Ovary (tissue), 9 donors: ENCODE data around the gene DMRT2. TPM values are rescaled to one million over a fixed set of nuclear protein-coding genes. Genes with fewer than 3 reads are reported as not detected.

Source experiments
- DNase-seq, 5 donors: peaks; one replicate each; pipeline ENCODE4 v3.0.0-alpha.2; 2019 to 2020
- H3K27ac ChIP-seq, 2 donors: fragments of 200-600 bp; one replicate each; pipeline versions ENCODE4 v1.5.1 to v1.8.0; 2019 to 2022
- H3K27me3 ChIP-seq: fragments of 200-600 bp; one replicate; pipeline ENCODE4 v1.8.0; 2022
- H3K36me3 ChIP-seq: fragments of 200-600 bp; sonication (generic); one replicate; pipeline ENCODE4 v1.5.1; 2019
- H3K4me1 ChIP-seq: one replicate; pipeline ENCODE4 v1.8.1; 2013; ENCODE audit warnings: mild to moderate bottlenecking, moderate library complexity; ENCODE audit not compliant: insufficient read depth
- H3K4me3 ChIP-seq: fragments of 200-600 bp; sonication (generic); one replicate; pipeline ENCODE4 v1.5.1; 2017
- H3K9me3 ChIP-seq, 2 donors: fragments of 200-600 bp in 1 of 2; sonication (generic) in 1 of 2; one replicate each; pipeline versions ENCODE4 v1.5.1 to v1.8.1; 2013 to 2019; ENCODE audit warnings: mild to moderate bottlenecking in 1 of 2, moderate library complexity in 1 of 2
- EP300 ChIP-seq: sonication (generic); formaldehyde crosslinking; IDR thresholded peaks from one replicate; pipeline ENCODE4 v1.6.1; 2017; ENCODE audit warnings: antibody characterized with exemption
- POLR2A ChIP-seq: fragments of 450-650 bp; IDR thresholded peaks from one replicate; pipeline ENCODE4 v1.6.1; 2017; ENCODE audit warnings: antibody characterized with exemption, mild to moderate bottlenecking, moderate library complexity
- WGBS, 3 donors: extraction: QIAGEN DNeasy Blood & Tissue Kit in 1 of 3; methylation state at CpG; one replicate each; pipeline versions ENCODE4 v1.1.5 to v1.1.7; 2013 to 2017; 5-methylcytosine and 5-hydroxymethylcytosine counted together
- intact Hi-C, 4 donors: fragments of 100-400 bp; cut with DNase I; formaldehyde crosslinking; loops; one replicate each; pipeline versions ENCODE4 v1.11.0 to v1.15.1; 2022 to 2023
- polyA plus RNA-seq, 2 donors: library from polyadenylated mRNA; stranded (reverse); fragments of 200-250 nt in 1 of 2; fragments of 350-450 nt in 1 of 2; fragmentation: Illumina TruSeq in 1 of 2; extraction: RNeasy Lipid Tissue Mini Kit (QIAGEN cat#74804) in 1 of 2; gene quantifications; one replicate each; pipeline ENCODE4 v1.2.3, GENCODE V29; 2013 to 2014
- total RNA-seq, 7 donors: library from RNA; depleted of rRNA in 2 of 7; stranded (reverse); fragments of >200 nt in 2 of 7; fragmentation: NEBNext Ultra II Directional in 3 of 7; extraction: Animal tissue kit (Norgen Biotek cat#: 25700) in 3 of 7; gene quantifications; one replicate each; pipeline versions ENCODE4 v1.1.0 to v1.2.4, GENCODE V29; 2016 to 2023
- TF ChIP-seq, protein P1 (sequence below), 3 donors: fragments of 450-650 bp in 2 of 3; fragments of 200-600 bp in 1 of 3; IDR thresholded peaks; one replicate each; pipeline versions ENCODE4 v1.5.1 to v1.8.0; 2016 to 2022; ENCODE audit warnings: antibody characterized with exemption in 3 of 3, mild to moderate bottlenecking in 1 of 3
- donor health status: DM: no; HTN: no; CAD: no; lungs with moderate emphysema.
- donor health status: DM: no; HTN: no; CAD: no.
- donor health status: Bipolar disorder and iron deficiency.
- donor health status: DM: yes; HTN: yes; CAD: no.
- donor health status: DM: no; HTN: no; CAD: no.
- donor health status: DM: yes; HTN: yes; CAD: no.

DMRT2 gene
- total and polyA plus RNA-seq, 9 donors, result 0.10 to 0.17 TPM; not detected in 7

DNA sequence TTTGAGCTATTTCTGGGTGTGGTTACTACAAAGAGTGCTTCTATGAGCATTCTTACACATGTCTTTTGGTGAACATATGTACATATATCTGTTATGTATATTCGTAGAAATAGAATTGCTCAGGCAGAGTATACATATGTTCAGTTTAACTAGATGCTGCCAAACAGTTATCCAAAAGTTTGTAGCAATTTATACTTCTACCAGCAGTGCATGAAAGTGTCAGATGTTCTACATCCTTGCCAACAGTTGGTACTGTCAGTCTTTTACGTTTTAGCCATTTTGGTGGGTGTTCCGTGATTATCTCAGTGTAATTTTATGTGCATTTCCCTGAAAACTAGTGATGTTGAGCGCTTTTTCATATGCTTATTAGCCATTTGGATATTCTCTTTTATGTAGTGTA, 35.9 kb upstream of the DMRT2 start:
- Histone ChIP-seq H3K27me3 (no peaks in the 10 kb centered on the region), H3K4me1 (no peaks in the 10 kb centered on the region), H3K4me3 (no peak overlapping the region), H3K27ac (no peak overlapping the region), H3K36me3 (no peaks in the 10 kb centered on the region), H3K9me3 (no peaks in the 10 kb centered on the region)
- intact Hi-C loops, result no loop called here
- no peak for DNase-seq
- WGBS, 3 donors, result 75 to 81% (median 80%) methylated on average over 4 of the region's 4 CpGs
- TF ChIP-seq POLR2A, result no peak
- no peak for TF ChIP-seq EP300

DNA sequence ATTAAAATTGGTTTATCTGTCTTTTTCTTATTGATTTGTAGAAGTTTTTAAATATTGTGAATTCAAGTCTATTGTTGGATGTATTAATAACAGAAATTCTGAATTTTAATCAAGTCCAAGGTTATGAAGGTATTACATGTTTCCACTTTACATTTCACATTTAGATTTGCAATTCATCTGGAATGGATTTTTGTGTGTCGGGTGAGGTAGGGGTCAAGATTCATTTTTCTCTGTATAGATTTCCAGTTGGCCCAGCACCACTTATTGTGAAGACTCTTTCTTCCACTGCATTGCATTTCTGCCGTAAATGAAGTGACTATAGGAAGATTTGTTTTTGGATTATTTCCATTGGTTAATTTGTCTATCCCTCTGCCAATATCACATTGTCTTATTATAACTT, 35.5 kb upstream of the DMRT2 start:
- Histone ChIP-seq H3K36me3 (no peaks in the 10 kb centered on the region), H3K4me3 (no peak overlapping the region), H3K27ac (no peak overlapping the region), H3K27me3 (no peaks in the 10 kb centered on the region), H3K9me3 (no peaks in the 10 kb centered on the region), H3K4me1 (no peaks in the 10 kb centered on the region)
- TF ChIP-seq, protein P1, sequence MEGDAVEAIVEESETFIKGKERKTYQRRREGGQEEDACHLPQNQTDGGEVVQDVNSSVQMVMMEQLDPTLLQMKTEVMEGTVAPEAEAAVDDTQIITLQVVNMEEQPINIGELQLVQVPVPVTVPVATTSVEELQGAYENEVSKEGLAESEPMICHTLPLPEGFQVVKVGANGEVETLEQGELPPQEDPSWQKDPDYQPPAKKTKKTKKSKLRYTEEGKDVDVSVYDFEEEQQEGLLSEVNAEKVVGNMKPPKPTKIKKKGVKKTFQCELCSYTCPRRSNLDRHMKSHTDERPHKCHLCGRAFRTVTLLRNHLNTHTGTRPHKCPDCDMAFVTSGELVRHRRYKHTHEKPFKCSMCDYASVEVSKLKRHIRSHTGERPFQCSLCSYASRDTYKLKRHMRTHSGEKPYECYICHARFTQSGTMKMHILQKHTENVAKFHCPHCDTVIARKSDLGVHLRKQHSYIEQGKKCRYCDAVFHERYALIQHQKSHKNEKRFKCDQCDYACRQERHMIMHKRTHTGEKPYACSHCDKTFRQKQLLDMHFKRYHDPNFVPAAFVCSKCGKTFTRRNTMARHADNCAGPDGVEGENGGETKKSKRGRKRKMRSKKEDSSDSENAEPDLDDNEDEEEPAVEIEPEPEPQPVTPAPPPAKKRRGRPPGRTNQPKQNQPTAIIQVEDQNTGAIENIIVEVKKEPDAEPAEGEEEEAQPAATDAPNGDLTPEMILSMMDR (IDR thresholded peaks at IDR 0.05), result no peak
- TF ChIP-seq POLR2A, result no peak
- TF ChIP-seq EP300, result no peak
- DNase-seq, result no peak
- WGBS, 3 donors, result 88 to 91% (median 90%) methylated on average over 2 of the region's 2 CpGs
- intact Hi-C loops, result no loop called here

DNA sequence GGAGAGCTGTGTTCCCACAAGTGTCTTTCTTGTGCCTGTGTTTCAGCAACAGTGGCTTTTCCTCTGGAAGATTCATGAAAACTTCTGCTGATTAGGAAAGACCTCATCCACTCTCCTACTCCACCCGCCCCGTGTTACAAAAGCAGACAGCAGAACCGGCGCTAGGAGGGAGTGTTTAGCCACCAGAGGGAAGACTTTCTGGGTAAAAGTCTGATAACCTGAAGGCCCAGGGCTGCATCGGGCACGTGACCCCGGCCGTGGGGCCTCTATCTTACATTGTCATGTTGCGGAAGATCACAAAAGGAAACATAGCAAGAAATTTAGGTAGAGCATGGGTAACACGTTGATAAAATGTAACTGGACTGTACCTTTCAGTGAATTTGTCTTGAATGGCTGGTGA, 32.0 kb upstream of the DMRT2 start:
- DNase-seq, result no peak
- H3K27ac ChIP-seq, result no peak overlapping the region
- no peaks in the 10 kb centered on the region for H3K36me3 ChIP-seq
- TF ChIP-seq POLR2A (no peak), EP300 (no peak)
- TF ChIP-seq, protein P1 (IDR thresholded peaks at IDR 0.05), result no peak
- no peaks in the 10 kb centered on the region for H3K4me1 ChIP-seq
- intact Hi-C loops, result no loop called here
- 20 to 21% (median 21%) methylated on average over 10 of the region's 10 CpGs for WGBS, 3 donors
- H3K27me3 ChIP-seq, result no peaks in the 10 kb centered on the region
- H3K9me3 ChIP-seq, result no peaks in the 10 kb centered on the region
- no peak overlapping the region for H3K4me3 ChIP-seq

DNA sequence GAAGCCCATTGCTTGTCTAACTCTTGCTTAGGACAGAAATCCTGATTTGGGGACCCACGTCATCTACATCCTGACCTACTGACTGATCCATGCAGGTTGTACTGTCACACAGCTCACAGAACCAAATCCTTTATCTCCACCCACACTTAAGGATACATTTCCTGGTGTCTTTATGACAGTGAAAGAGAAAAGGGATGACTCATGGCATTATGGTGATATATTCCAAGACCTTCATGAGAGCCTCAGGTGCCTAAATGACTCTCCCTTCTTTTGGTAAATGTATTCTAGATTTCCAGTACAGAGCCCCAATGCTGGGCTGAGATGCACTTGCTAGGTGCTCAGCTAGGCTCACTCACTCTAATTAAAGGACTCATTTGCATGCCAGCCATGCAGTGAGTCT, 26.0 kb upstream of the DMRT2 start:
- Histone ChIP-seq H3K36me3 (no peaks in the 10 kb centered on the region), H3K4me3 (no peak overlapping the region), H3K9me3 (no peaks in the 10 kb centered on the region), H3K27ac (no peak overlapping the region), H3K4me1 (no peaks in the 10 kb centered on the region), H3K27me3 (no peaks in the 10 kb centered on the region)
- DNase-seq, result no peak
- TF ChIP-seq EP300 (no peak), POLR2A (no peak)
- TF ChIP-seq, protein P1 (IDR thresholded peaks at IDR 0.05), result no peak
- 79 to 94% (median 82%) methylated on average over 1 of the region's 1 CpG for WGBS, 3 donors
- intact Hi-C loops, result no loop called here

DNA sequence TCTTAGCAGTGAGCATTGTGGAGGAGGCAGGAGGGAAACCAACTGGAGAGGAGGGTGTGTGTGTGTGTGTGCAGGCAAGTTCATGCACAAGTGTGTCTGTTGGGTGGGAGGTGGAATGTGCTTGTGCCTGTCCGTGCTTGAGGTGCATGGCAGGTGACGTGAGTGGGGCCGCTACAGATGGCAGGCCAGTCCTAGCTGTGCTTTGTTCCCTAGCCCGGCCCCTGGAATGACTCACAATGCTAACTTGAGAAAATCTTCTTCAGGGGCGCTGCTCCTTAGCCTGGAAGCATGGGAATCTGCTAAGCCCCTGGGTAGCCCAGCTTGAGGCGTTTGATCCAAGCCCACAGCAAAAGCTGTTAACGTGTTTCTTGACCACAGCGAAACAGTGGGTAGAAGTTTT, 25.0 kb upstream of the DMRT2 start:
- 64 to 76% (median 69%) methylated on average over 8 of the region's 8 CpGs for WGBS, 3 donors

More for the DNA sequence above, 25.0 kb upstream of the DMRT2 start:
- Histone ChIP-seq H3K36me3 (no peaks in the 10 kb centered on the region), H3K4me1 (no peaks in the 10 kb centered on the region), H3K27ac (no peak overlapping the region), H3K4me3 (no peak overlapping the region), H3K9me3 (no peaks in the 10 kb centered on the region), H3K27me3 (no peaks in the 10 kb centered on the region)
- TF ChIP-seq POLR2A (no peak), EP300 (no peak)
- TF ChIP-seq, protein P1 (IDR thresholded peaks at IDR 0.05), result no peak
- no peak for DNase-seq
- intact Hi-C loops, result no loop called here
